ENCODE measurements around the gene SEPTIN5. TPM values are rescaled to one million over a fixed set of nuclear protein-coding genes. Genes with fewer than 3 reads are reported as not detected.

SEPTIN5 gene
- total RNA-seq, 2 experiments from 2014 or later: 0.71 to 0.75 TPM

- POLR2A ChIA-PET: interaction anchor here (0.7 to 1.0 kb wide), 2 partner anchors 9 to 12 kb away, joined by 3 read pairs; no protein-coding TSS in a partner anchor
- DNase-seq (no peak), ATAC-seq (ENCODE audit: poor library complexity) (no peak)
- peaks cover 23% of the 10 kb centered on the region for H3K4me1 ChIP-seq (ENCODE audit: insufficient read depth, low read length)
- peaks cover 0 to 54% of the 10 kb centered on the region in 2 experiments for H3K9me3 ChIP-seq (ENCODE audit: control insufficient read depth in 1 of 2, insufficient read depth in 1 of 2, low read length in 2 of 2)
- no peak overlapping the region for H3K4me3 ChIP-seq (ENCODE audit: low read length)
- no peaks in the 10 kb centered on the region for H3K36me3 ChIP-seq (ENCODE audit: insufficient read depth, low read length)
- no peak overlapping the region for H3K27ac ChIP-seq (ENCODE audit: low read depth in 1 of 2, low read length in 2 of 2)
- no peak for TF ChIP-seq CTCF (IDR thresholded peaks at IDR 0.05)
- H3K27me3 Mint-ChIP-seq: peaks cover 73% of the 10 kb centered on the region
- intact Hi-C loops (cut with DNase I, micrococcal nuclease): no loop called here
- H3K27me3 ChIP-seq (ENCODE audit: control insufficient read depth in 1 of 2, insufficient read depth in 2 of 2, low read length in 2 of 2): peaks cover 70 to 79% of the 10 kb centered on the region in 2 experiments
- no peaks in the 10 kb centered on the region for H3K9me3 Mint-ChIP-seq
- CTCF ChIA-PET: no interaction called here
- peaks cover 23% of the 10 kb centered on the region for H3K4me1 Mint-ChIP-seq (ENCODE audit: low read depth)
- peak overlapping the region; percentile 66 for H3K4me3 Mint-ChIP-seq
- H3K27ac Mint-ChIP-seq: no peak overlapping the region
- no peaks in the 10 kb centered on the region for H3K36me3 Mint-ChIP-seq (ENCODE audit: low read depth)
Measured at GRCh38 chr22:19764636-19765476, 50.6 kb downstream of the SEPTIN5 start.

GRCh38 chr22:19765477-19766239, 51.4 kb downstream of the SEPTIN5 start:
- H3K9me3 Mint-ChIP-seq: no peaks in the 10 kb centered on the region
- ATAC-seq (ENCODE audit: poor library complexity): no peak
- peak in 6 of 14 experiments; percentile 10 to 54 (median 31) for DNase-seq
- TF ChIP-seq CTCF (IDR thresholded peaks at IDR 0.05): no peak
- ChIA-PET POLR2A (interaction anchor here (1.0 kb wide), 1 partner anchor 9 kb away, joined by 3 read pairs; no protein-coding TSS in a partner anchor), CTCF (no interaction called here)
- no peaks in the 10 kb centered on the region for H3K36me3 Mint-ChIP-seq (ENCODE audit: low read depth)
- H3K4me3 ChIP-seq (ENCODE audit: low read length): no peak overlapping the region
- no peaks in the 10 kb centered on the region for H3K36me3 ChIP-seq (ENCODE audit: insufficient read depth, low read length)
- H3K4me3 Mint-ChIP-seq: peak overlapping the region; percentile 76
- peaks cover 0 to 61% of the 10 kb centered on the region in 2 experiments for H3K9me3 ChIP-seq (ENCODE audit: control insufficient read depth in 1 of 2, insufficient read depth in 1 of 2, low read length in 2 of 2)
- peaks cover 17% of the 10 kb centered on the region for H3K4me1 Mint-ChIP-seq (ENCODE audit: low read depth)
- H3K27me3 ChIP-seq (ENCODE audit: control insufficient read depth in 1 of 2, insufficient read depth in 2 of 2, low read length in 2 of 2): peaks cover 77 to 82% of the 10 kb centered on the region in 2 experiments
- no peak overlapping the region for H3K27ac Mint-ChIP-seq
- H3K27me3 Mint-ChIP-seq: peaks cover 74% of the 10 kb centered on the region
- H3K4me1 ChIP-seq (ENCODE audit: insufficient read depth, low read length): peaks cover 22% of the 10 kb centered on the region
- H3K27ac ChIP-seq (ENCODE audit: low read depth in 1 of 2, low read length in 2 of 2): no peak overlapping the region
- intact Hi-C loops (cut with DNase I, micrococcal nuclease): no loop called here

GRCh38 chr22:19766240-19766510, 51.9 kb downstream of the SEPTIN5 start:
- H3K27ac ChIP-seq (ENCODE audit: low read depth in 1 of 2, low read length in 2 of 2): no peak overlapping the region
- Mint-ChIP-seq H3K27ac (no peak overlapping the region), H3K4me1 (ENCODE audit: low read depth) (peaks cover 17% of the 10 kb centered on the region), H3K9me3 (no peaks in the 10 kb centered on the region), H3K27me3 (peaks cover 79% of the 10 kb centered on the region), H3K4me3 (no peak overlapping the region), H3K36me3 (ENCODE audit: low read depth) (no peaks in the 10 kb centered on the region)
- DNase-seq (no peak), ATAC-seq (ENCODE audit: poor library complexity) (no peak)
- ChIA-PET CTCF (no interaction called here), POLR2A (interaction anchor here (1.0 kb wide), 1 partner anchor 10 kb away, joined by 3 read pairs; no protein-coding TSS in a partner anchor)
- H3K27me3 ChIP-seq (ENCODE audit: control insufficient read depth in 1 of 2, insufficient read depth in 2 of 2, low read length in 2 of 2): peaks cover 82 to 87% of the 10 kb centered on the region in 2 experiments
- H3K36me3 ChIP-seq (ENCODE audit: insufficient read depth, low read length): no peaks in the 10 kb centered on the region
- H3K4me1 ChIP-seq (ENCODE audit: insufficient read depth, low read length): peaks cover 22% of the 10 kb centered on the region
- no peak for TF ChIP-seq CTCF (IDR thresholded peaks at IDR 0.05)
- H3K9me3 ChIP-seq (ENCODE audit: control insufficient read depth in 1 of 2, insufficient read depth in 1 of 2, low read length in 2 of 2): peaks cover 0 to 61% of the 10 kb centered on the region in 2 experiments
- intact Hi-C loops (cut with DNase I, micrococcal nuclease): no loop called here
- no peak overlapping the region for H3K4me3 ChIP-seq (ENCODE audit: low read length)

All from CD4-positive, alpha-beta T cell (primary cell).